ENCODE data around the gene ZNF385B.
A peak's percentile ranks its signal among the peaks of the same experiment; 100 is the strongest.

The ZNF385B gene

DNA sequence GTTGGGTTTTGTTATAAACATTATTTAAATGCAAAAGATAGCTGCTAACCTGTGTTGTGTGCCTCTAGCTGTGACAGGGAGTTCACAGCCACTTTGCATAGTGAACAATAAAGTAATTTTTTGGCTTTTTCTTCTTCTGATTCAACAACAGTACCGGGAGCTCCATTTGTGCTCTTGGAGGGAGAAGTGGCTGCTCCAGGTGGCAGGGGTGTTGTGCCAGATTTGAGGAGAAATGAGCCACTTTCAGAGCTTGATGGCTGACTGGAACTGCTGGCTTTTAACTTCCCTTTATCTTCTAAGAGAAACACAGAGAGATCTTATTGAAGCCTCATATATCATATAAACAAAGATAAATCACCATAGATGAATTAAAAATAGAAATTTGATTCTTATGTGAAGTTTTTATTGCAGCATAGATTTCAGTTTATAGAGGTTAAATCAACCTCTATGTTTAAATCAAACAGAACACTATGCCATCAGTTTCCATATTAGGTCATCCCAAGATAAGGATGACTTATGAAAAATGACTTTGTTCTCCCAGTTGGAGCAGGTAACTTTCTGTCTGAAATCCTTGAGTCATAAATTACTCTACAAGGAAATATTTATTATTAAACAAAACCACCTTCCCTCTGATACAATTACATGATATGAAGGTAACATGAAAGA lies 414.8 kb downstream of the ZNF385B start:
- DNase-seq (ENCODE audit: low read depth in 2 of 2) = no peak

GRCh38 chr2:179444056-179444455 lies 417.4 kb downstream of the ZNF385B start:
- DNase-seq (ENCODE audit: low read depth in 2 of 2) = no peak

GRCh38 chr2:179443180-179443579 lies 418.2 kb downstream of the ZNF385B start:
- DNase-seq (ENCODE audit: low read depth in 2 of 2) = no peak

DNA sequence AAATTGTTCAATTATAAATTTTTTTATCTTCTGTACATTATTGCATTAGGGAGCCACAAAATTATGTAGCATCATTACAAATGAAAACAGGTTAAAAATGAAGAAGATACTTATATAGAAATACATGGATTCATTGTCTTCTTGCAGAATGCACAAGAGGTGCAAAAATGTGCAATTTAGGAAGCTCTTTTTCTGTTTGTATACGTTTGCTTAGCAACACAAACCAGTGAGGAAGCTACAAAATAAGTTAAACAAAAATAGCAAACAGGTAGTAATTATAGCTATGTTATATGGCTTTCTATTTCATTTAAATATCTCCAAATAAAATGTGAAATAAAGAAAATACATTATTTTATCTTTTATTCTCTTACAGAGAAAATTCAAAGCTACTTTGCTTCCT lies 419.2 kb downstream of the ZNF385B start:
- no peak for DNase-seq (ENCODE audit: low read depth in 2 of 2)

DNA sequence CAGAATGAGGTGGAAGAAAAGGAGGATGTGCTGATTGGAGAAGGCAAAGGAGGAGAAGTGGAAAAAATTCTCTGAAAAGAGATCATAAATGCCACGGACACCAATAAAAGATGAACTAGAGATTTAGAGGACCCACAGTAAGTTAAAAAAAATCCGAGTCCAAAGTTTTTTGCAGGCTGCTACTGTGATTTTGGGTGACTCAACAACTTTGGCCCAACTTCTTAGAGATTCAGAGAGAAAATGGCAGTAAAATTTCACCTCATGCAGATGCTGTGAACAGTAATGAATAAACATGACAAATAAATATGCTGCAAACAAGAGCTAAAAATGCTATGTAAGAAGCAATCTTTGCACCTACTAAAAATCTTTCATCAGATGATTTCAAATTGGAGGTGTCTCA lies 419.9 kb downstream of the ZNF385B start:
- no peak for DNase-seq (ENCODE audit: low read depth in 2 of 2)

GRCh38 chr2:179440642-179441251 lies 420.7 kb downstream of the ZNF385B start:
- DNase-seq (ENCODE audit: low read depth in 2 of 2) = no peak

DNA sequence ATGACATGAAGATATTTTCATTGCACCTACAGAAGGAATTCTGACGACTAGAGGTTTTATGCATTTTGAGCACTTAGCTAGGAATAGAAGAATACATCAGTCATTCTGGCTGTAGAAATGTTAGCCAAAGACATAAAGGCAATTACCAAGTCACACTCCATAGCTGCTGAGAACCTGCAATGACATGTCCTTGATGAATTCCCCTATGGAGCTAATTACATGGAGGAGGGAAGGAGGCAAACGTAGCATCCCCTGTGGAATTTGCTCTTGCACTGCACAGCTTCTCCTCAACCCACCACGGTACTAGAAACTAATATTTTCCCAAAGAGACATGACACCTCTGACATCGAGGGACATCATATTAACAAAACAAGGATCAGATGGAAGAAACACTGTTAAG lies 422.8 kb downstream of the ZNF385B start:
- DNase-seq (ENCODE audit: low read depth in 2 of 2) = no peak

DNA sequence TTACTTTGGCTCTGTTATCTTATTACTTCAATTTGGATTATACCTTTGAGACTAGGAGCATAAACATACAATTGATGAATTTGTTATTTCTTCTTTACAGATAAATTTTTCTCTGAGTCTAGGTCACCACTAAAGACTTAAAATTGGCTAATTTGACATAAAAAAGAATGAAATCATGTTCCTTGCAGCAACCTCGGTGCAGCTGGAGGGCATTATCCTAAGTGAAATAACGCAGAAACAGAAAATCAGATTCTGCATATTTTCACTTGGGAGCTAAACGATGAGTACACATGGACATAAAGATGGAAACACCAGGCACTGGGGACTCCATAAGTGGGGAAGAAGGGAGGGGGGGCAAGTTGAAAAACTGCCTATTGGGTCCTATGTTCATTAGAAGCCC lies 424.0 kb downstream of the ZNF385B start:
- no peak for DNase-seq (ENCODE audit: low read depth in 2 of 2)

DNA sequence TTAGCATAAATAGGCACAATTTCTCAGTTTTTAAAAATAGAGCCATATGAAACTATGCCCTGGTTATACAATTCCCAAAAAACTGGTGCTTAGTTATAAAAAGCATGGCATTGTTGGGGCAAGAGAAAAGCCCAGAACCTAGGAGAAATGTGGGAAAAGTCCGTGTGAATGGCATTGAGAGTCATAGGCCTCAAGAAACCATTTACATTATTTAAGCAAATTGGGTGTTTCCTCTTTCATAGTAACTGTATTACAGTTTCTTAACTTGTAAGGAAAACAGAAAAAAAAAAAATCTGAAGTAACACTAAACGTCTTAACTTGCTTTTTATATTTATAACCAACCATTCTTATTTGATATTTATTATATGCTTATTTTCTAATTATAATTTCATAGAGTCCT lies 425.8 kb downstream of the ZNF385B start:
- DNase-seq (ENCODE audit: low read depth in 2 of 2) = no peak

GRCh38 chr2:179435000-179435399 lies 426.4 kb downstream of the ZNF385B start:
- no peak for DNase-seq (ENCODE audit: low read depth in 2 of 2)

DNA sequence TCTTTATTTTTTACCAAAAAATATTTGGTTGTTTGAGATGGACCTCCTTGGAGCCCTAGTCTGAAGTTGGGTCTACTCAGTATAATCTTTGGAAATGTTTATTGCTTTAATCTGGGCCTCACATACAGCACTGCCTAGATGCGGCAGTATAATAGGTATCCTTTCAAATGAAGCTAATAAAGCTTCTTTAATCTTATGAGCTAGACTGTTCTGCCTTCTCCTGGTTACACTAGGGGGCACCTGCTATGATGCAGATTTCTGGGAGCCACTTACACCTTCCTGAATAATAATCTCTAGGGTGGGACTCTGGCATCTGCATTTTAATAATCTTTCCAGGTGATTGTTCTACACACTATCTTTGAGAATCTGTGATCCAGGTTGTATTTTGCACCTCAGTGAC lies 427.1 kb downstream of the ZNF385B start:
- no peak for DNase-seq (ENCODE audit: low read depth in 2 of 2)

- no peak for DNase-seq (ENCODE audit: low read depth in 2 of 2)
Observed at GRCh38 chr2:179432751-179433150, 428.7 kb downstream of the ZNF385B start.

GRCh38 chr2:179429597-179429996 lies 431.8 kb downstream of the ZNF385B start:
- no peak for DNase-seq (ENCODE audit: low read depth in 2 of 2)

- no peak for DNase-seq (ENCODE audit: low read depth in 2 of 2)
Observed at GRCh38 chr2:179429060-179429471, 432.3 kb downstream of the ZNF385B start.

GRCh38 chr2:179428649-179429048 lies 432.8 kb downstream of the ZNF385B start:
- no peak for DNase-seq (ENCODE audit: low read depth in 2 of 2)

DNA sequence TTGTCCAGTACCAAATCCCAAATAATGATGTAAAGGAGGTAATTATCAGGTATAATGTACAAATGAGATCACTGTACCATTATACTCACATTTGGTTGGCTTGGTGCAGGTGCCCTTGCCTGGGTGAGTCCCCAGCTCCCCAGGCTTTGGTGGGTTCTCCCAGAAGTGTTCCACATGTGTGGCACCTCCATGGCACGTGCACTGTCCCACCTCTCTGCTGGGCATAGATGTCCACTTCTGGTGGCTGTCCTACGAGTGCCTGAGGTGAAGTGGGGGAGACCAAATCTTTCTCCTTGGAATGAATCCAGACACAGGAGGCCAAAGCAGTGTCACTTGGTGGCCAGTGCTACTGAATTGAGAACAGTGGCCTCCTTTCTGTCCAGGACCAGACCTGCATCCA lies 434.3 kb downstream of the ZNF385B start:
- no peak for DNase-seq (ENCODE audit: low read depth in 2 of 2)

GRCh38 chr2:179424571-179424970 lies 436.8 kb downstream of the ZNF385B start:
- DNase-seq (ENCODE audit: low read depth in 2 of 2) = no peak

DNA sequence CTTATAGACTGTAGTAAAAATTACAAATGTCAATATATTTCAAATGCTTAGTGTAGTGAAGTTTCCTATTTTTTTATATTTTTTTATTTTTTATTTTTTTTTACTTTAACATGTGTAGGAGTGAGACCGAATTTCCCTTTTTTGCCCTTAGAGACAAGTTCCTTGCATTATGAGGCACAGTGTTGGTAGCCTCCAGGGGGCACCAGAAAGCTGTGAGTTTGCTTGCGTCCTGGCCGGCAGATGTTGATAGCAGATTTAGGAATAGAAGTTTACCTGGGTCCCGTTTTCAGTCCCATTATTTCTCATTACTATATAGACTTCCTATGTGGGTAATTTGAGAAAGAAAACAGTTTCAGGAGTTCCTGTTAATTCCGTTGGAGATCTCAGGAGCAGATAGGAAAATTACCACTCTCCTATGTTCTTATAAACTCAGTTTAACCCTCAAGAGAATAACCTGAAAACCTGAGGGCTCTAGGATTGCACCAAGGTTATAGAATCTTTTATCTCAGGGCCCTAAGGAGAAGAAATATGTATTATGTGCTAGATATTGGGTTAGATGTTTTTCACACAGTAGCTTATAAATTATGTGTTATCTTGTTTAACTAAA lies 439.3 kb downstream of the ZNF385B start:
- peak; percentile 21 to 35 for DNase-seq (ENCODE audit: low read depth in 2 of 2)

DNA sequence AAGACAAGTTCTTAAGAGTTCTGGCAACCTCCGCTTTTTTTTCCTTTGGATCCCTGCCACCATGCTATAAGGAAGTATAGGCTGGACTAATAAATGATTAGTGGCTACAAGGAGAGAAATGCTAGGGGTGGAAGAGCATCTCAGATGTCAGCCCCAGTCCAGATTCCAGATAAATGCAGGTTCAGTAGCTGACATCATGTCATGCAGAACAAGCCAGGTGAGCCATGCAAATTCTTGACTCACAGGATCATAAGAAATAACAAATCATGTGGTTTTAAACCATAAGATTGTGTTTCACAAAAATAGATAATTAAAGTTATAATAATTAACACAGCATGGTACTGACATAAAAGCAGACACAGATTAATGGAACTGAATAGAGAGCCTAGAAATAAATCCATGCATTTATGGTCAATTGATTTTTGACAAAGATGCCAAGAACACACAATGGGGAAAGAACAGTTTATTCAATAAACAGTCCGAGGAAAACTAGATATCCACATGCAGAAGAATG lies 443.9 kb downstream of the ZNF385B start:
- DNase-seq (ENCODE audit: low read depth in 2 of 2) = no peak

- DNase-seq (ENCODE audit: low read depth in 2 of 2) = no peak
Observed at GRCh38 chr2:179412112-179412511, 449.3 kb downstream of the ZNF385B start.

DNA sequence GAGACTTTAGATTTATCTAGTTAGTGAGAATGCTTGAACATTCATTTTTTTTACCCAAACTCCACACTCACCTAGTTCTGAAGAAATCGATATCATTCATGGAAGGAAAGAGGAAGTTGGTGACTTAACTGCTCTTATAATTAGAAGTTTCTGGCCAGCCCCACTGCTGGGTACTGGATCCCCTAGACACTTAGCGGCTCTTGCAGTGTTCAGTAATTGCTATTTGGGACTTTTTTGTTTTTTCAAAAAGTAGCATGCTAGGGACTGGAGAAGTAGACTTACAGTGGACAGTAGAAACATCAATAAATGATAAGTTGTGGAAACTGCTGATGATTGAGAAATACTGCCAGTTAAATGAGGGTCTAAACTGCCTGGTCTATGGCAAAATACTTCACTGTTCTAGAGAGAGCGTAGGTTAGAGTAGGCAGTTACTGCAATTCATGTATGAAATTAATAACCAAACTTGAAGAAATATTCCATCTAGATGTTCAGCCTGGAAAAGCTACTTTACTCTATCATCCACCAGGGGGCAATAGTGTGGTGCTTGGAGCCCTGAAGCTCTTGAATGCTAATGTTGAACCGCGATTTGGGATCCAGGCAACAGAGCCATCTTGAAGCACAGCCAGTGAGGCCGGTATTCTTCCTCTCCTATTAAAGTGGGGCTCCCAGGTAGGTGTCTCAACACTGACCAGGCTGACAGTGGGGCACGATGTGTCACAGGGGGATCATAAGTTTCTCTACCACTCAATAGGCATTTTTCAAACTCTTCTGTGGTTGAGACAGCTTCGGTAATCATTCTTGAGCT lies 450.7 kb downstream of the ZNF385B start:
- DNase-seq (ENCODE audit: low read depth in 2 of 2) = peak in 1 of 2 donors; percentile 9

DNA sequence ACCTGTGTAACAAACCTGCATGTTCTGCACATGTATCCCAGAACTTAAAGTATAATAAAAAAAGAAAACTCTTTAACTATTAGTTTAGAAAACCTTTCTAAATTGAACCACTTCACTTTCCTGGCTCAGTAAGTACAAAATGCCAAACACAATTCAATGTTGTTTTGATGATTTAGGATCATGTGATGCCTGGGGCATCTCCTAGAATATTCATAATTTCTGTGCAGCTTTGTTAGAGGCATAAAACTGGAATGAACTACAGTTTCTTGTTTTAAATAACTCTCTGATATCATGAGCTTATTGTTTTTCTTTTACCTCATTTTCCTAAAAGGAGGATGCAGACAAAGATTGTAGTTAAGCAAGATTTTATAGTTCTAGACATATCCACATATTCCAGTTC lies 457.8 kb downstream of the ZNF385B start:
- no peak for DNase-seq (ENCODE audit: low read depth in 2 of 2)
